Lower leg skin (tissue), 3 donors: ENCODE results near the gene MRPL51.

Source experiments
- POLR2A ChIP-seq, 2 donors: fragments of 450-650 bp; IDR thresholded peaks; one replicate each; pipeline ENCODE4 v1.6.1; 2016 to 2017; ENCODE audit warnings: antibody characterized with exemption in 2 of 2, mild to moderate bottlenecking in 1 of 2, moderate library complexity in 1 of 2
- TF ChIP-seq, protein P1 (sequence below), 3 donors: fragments of 450-650 bp; IDR thresholded peaks; one replicate each; pipeline ENCODE4 v1.5.1; 2016; ENCODE audit warnings: antibody characterized with exemption in 3 of 3, mild to moderate bottlenecking in 3 of 3, moderate library complexity in 2 of 3

DNA sequence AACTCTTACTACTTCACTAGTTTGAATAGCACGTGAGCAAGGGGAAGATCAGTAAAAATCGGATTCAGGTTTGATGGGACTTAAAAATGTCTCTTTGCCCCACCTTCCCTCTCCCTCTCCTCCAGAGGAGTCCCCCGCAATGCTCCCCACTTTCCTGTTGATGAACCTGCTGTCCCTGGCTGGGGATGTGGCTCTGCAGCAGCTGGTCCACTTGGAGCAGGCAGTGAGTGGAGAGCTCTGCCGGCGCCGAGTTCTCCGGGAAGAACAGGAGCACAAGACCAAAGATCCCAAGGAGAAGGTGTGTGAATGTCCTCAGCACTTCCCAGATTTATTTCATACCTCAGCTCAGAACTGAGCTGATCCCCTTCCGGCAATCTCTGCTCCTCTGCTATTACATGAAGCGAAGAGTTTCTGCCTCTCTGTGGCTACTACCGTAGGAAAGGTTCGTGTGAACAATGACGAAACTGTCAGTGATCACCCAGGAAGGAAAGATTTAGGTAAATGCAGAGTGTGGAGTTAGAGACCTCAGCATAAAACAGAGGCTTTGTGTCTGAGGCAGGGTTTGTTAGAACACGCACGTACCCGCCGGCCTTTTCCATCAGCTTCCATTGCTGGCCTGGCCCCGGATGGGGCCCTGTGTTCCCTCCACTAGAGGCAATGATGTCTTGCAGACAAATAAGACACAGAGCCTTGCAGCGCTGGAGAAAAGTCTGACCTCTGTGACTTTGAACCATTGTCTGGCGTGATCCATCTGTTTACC, 33.9 kb upstream of the MRPL51 start:
- TF ChIP-seq, protein P1, sequence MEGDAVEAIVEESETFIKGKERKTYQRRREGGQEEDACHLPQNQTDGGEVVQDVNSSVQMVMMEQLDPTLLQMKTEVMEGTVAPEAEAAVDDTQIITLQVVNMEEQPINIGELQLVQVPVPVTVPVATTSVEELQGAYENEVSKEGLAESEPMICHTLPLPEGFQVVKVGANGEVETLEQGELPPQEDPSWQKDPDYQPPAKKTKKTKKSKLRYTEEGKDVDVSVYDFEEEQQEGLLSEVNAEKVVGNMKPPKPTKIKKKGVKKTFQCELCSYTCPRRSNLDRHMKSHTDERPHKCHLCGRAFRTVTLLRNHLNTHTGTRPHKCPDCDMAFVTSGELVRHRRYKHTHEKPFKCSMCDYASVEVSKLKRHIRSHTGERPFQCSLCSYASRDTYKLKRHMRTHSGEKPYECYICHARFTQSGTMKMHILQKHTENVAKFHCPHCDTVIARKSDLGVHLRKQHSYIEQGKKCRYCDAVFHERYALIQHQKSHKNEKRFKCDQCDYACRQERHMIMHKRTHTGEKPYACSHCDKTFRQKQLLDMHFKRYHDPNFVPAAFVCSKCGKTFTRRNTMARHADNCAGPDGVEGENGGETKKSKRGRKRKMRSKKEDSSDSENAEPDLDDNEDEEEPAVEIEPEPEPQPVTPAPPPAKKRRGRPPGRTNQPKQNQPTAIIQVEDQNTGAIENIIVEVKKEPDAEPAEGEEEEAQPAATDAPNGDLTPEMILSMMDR (IDR thresholded peaks at IDR 0.05): no peak
- no peak for TF ChIP-seq POLR2A (IDR thresholded peaks at IDR 0.05)
